PC-3 (cell line): Measurements from ENCODE around the gene TMEM238L. TPM values are rescaled to one million over a fixed set of nuclear protein-coding genes. Genes with fewer than 3 reads are reported as not detected.

ENCODE experiments used
- ATAC-seq: fragments of 200-7000 bp; cut with Tn5 transposase; 2 replicates; pipeline ENCODE4 v1.9.1; 2020; ENCODE audit warnings: mild to moderate bottlenecking, moderate library complexity
- BruUV-seq: library from RNA; stranded (reverse); fragments of 400-500 nt; replicated peaks from 2 replicates; lab custom pipeline; 2021; lab: Mats Ljungman, UMichigan
- CTCF ChIA-PET: fragments of 300-600 bp; sonication (Branson Sonifier 250); formaldehyde crosslinking; loops from one replicate; lab custom pipeline; 2022; ENCODE audit warnings: antibody characterized with exemption; lab: Charles Lee
- POLR2A ChIA-PET: fragments of 300-600 bp; sonication (Branson Sonifier 250); formaldehyde crosslinking; loops from one replicate; lab custom pipeline; 2022; ENCODE audit warnings: antibody characterized with exemption; ENCODE audit not compliant: unreplicated experiment; lab: Charles Lee
- DNase-seq: peaks from one replicate; pipeline ENCODE4 v3.0.0-alpha.2; 2015
- H2AFZ ChIP-seq: fragments of 300-600 bp; sonication (generic); 2 replicates; pipeline ENCODE4 v1.6.0; 2016; ENCODE audit warnings: antibody characterized with exemption, low read length
- H3F3A ChIP-seq: fragments of 300-600 bp; sonication (generic); one replicate; pipeline ENCODE4 v1.6.0; 2017; ENCODE audit warnings: antibody characterized with exemption, low read length, control low read depth, mild to moderate bottlenecking; ENCODE audit not compliant: unreplicated experiment
- H3K27ac ChIP-seq: fragments of 300-600 bp; sonication (generic); 2 replicates; pipeline ENCODE4 v1.5.1; 2016; ENCODE audit warnings: mild to moderate bottlenecking, low read length
- H3K27me3 ChIP-seq: fragments of 300-600 bp; sonication (generic); 2 replicates; pipeline ENCODE4 v1.6.1; 2016; ENCODE audit warnings: low read length, mixed read lengths
- H3K36me3 ChIP-seq: fragments of 300-600 bp; sonication (generic); 2 replicates; pipeline ENCODE4 v1.6.1; 2016; ENCODE audit warnings: low read depth, mixed run types, low read length, mixed read lengths
- H3K4me1 ChIP-seq: fragments of 300-600 bp; sonication (generic); 2 replicates; pipeline ENCODE4 v1.5.1; 2016; ENCODE audit warnings: low read length; ENCODE audit not compliant: insufficient read depth
- H3K4me2 ChIP-seq: fragments of 300-600 bp; sonication (generic); 2 replicates; pipeline ENCODE4 v1.6.0; 2016; ENCODE audit warnings: low read length
- H3K4me3 ChIP-seq: fragments of 300-600 bp; sonication (generic); 2 replicates; pipeline ENCODE4 v1.5.1; 2016; ENCODE audit warnings: mild to moderate bottlenecking, low read length, mixed read lengths
- H3K79me2 ChIP-seq: fragments of 300-600 bp; sonication (generic); 2 replicates; pipeline ENCODE4 v1.6.1; 2017; ENCODE audit warnings: low read length, mixed read lengths
- H3K9ac ChIP-seq: fragments of 300-600 bp; sonication (generic); 2 replicates; pipeline ENCODE4 v1.6.0; 2016; ENCODE audit warnings: mild to moderate bottlenecking, low read length
- H3K9me2 ChIP-seq: fragments of 300-600 bp; sonication (generic); replicated peaks from 2 replicates; pipeline ENCODE4 v1.6.1; 2016; ENCODE audit warnings: mixed run types, low read length, mixed read lengths
- H3K9me3 ChIP-seq: fragments of 300-600 bp; sonication (generic); 2 replicates; pipeline ENCODE4 v1.6.1; 2016; ENCODE audit warnings: low read length, mixed read lengths
- H4K20me1 ChIP-seq: fragments of 300-600 bp; sonication (generic); 2 replicates; pipeline ENCODE4 v1.6.1; 2016; ENCODE audit warnings: low read length, mixed read lengths
- CTCF ChIP-seq: fragments of 300-600 bp; sonication (generic); conservative IDR thresholded peaks from 2 replicates; pipeline ENCODE4 v1.5.1; 2017; ENCODE audit warnings: antibody characterized with exemption, low read depth, mild to moderate bottlenecking, low read length
- EZH2 ChIP-seq: fragments of 300-600 bp; sonication (generic); IDR thresholded peaks from one replicate; pipeline ENCODE4 v1.6.1; 2017; ENCODE audit warnings: antibody characterized with exemption, mild to moderate bottlenecking, low read length; ENCODE audit not compliant: unreplicated experiment
- EZH2phosphoT487 ChIP-seq: fragments of 300-600 bp; sonication (generic); IDR thresholded peaks from 2 replicates; pipeline ENCODE4 v1.6.1; 2018; ENCODE audit warnings: mild to moderate bottlenecking, antibody characterized with exemption, low read length, borderline replicate concordance
- intact Hi-C: fragments of 100-400 bp; cut with micrococcal nuclease; formaldehyde crosslinking; loops from 2 replicates; pipeline ENCODE4 v1.9.0; 2023
- total RNA-seq: library from RNA; depleted of rRNA; stranded (reverse); fragments of >200 nt; gene quantifications from 2 replicates; pipeline ENCODE4 v1.2.3, GENCODE V29; 2014

Gene TMEM238L
- total RNA-seq, 1 experiment from 2014 or later, result not detected

GRCh38 chr17:10844621-10845387, 40.9 kb upstream of the TMEM238L start:
- intact Hi-C loops, result loop anchor here (1.0 kb wide), 3 partner anchors 73 to 199 kb away; no protein-coding TSS in a partner anchor
- TF ChIP-seq CTCF (peak; percentile 77), EZH2phosphoT487 (no peak)
- no peaks in the 10 kb centered on the region for H3K79me2 ChIP-seq
- H3K36me3 ChIP-seq, result no peaks in the 10 kb centered on the region; the same call in 1 of the 2 replicates
- H3K9me2 ChIP-seq, result no peaks in the 10 kb centered on the region
- ATAC-seq, result peak; percentile 88
- H2AFZ ChIP-seq, result peak overlapping the region; percentile 95
- H3K9ac ChIP-seq, result peak overlapping the region; percentile 59
- no peaks in the 10 kb centered on the region for H3K9me3 ChIP-seq
- no peaks in the 10 kb centered on the region for H3K4me1 ChIP-seq
- CTCF ChIA-PET, result interaction anchor here (0.6 to 1.2 kb wide), 5 partner anchors 11 to 231 kb away, joined by 3 to 6 read pairs (median 4); no protein-coding TSS in a partner anchor
- BruUV-seq, result no TSS peak
- H3K4me3 ChIP-seq, result peak overlapping the region; percentile 65
- H3K27me3 ChIP-seq, result no peaks in the 10 kb centered on the region
- POLR2A ChIA-PET, result no interaction called here
- DNase-seq, result peak; percentile 61
- H3F3A ChIP-seq, result no peaks in the 10 kb centered on the region
- H3K4me2 ChIP-seq, result peak overlapping the region; percentile 94
- H4K20me1 ChIP-seq, result no peaks in the 10 kb centered on the region
- H3K27ac ChIP-seq, result no peak overlapping the region

GRCh38 chr17:10843811-10844210, 39.9 kb upstream of the TMEM238L start:
- no peak overlapping the region for H3K27ac ChIP-seq
- DNase-seq (no peak), ATAC-seq (no peak)
- H3K9ac ChIP-seq, result no peak overlapping the region
- H3K36me3 ChIP-seq, result no peaks in the 10 kb centered on the region; the same call in 1 of the 2 replicates
- TF ChIP-seq EZH2phosphoT487, result no peak
- no peak for TF ChIP-seq EZH2
- TF ChIP-seq CTCF, result no peak
- no peak overlapping the region for H3K4me2 ChIP-seq
- H4K20me1 ChIP-seq, result no peaks in the 10 kb centered on the region
- no peaks in the 10 kb centered on the region for H3F3A ChIP-seq
- intact Hi-C loops, result no loop called here
- no peak overlapping the region for H2AFZ ChIP-seq
- H3K9me3 ChIP-seq, result no peaks in the 10 kb centered on the region
- H3K27me3 ChIP-seq, result no peaks in the 10 kb centered on the region
- H3K4me3 ChIP-seq, result no peak overlapping the region
- no peaks in the 10 kb centered on the region for H3K79me2 ChIP-seq
- no peaks in the 10 kb centered on the region for H3K4me1 ChIP-seq
- no TSS peak for BruUV-seq
- CTCF ChIA-PET, result interaction anchor here (0.5 to 1.2 kb wide), 2 partner anchors 106 to 1085 kb away, joined by 3 to 5 read pairs; no protein-coding TSS in a partner anchor
- POLR2A ChIA-PET, result no interaction called here
- H3K9me2 ChIP-seq, result no peaks in the 10 kb centered on the region

- no peaks in the 10 kb centered on the region for H3F3A ChIP-seq
- no peak overlapping the region for H3K4me2 ChIP-seq
- no peak overlapping the region for H2AFZ ChIP-seq
- no peak for ATAC-seq
- H3K4me1 ChIP-seq, result no peaks in the 10 kb centered on the region
- H3K36me3 ChIP-seq, result no peaks in the 10 kb centered on the region; the same call in 1 of the 2 replicates
- no peak for DNase-seq
- H3K4me3 ChIP-seq, result no peak overlapping the region
- ChIA-PET POLR2A (no interaction called here), CTCF (no interaction called here)
- H3K9me2 ChIP-seq, result no peaks in the 10 kb centered on the region
- H3K9me3 ChIP-seq, result no peaks in the 10 kb centered on the region
- H3K9ac ChIP-seq, result no peak overlapping the region
- H3K79me2 ChIP-seq, result no peaks in the 10 kb centered on the region
- no peaks in the 10 kb centered on the region for H3K27me3 ChIP-seq
- H3K27ac ChIP-seq, result no peak overlapping the region
- H4K20me1 ChIP-seq, result no peaks in the 10 kb centered on the region
- TF ChIP-seq CTCF, result no peak
- no peak for TF ChIP-seq EZH2
- no peak for TF ChIP-seq EZH2phosphoT487
- intact Hi-C loops, result no loop called here
- BruUV-seq, result no TSS peak
Measured at GRCh38 chr17:10842658-10843057, 38.8 kb upstream of the TMEM238L start.
